B cell (primary cell): ENCODE measurements around the gene DPH1. TPM values are rescaled to one million over a fixed set of nuclear protein-coding genes. Genes with fewer than 3 reads are reported as not detected.

Experiments
- ATAC-seq: fragments of 200-7000 bp; cut with Tn5 transposase; one replicate; pipeline ENCODE4 v1.10.0; 2021; ENCODE audit warnings: low read depth, mild to moderate bottlenecking, moderate number of reproducible peaks, moderate library complexity
- CTCF ChIA-PET: fragments of 350-600 bp; sonication (Branson Sonifier 250); formaldehyde crosslinking; loops from one replicate; lab custom pipeline; 2021; ENCODE audit warnings: antibody characterized with exemption, inconsistent platforms; lab: Charles Lee
- POLR2A ChIA-PET: fragments of 350-600 bp; sonication (Branson Sonifier 250); formaldehyde crosslinking; loops from one replicate; lab custom pipeline; 2021; ENCODE audit warnings: antibody characterized with exemption; lab: Charles Lee
- DNase-seq: peaks from one replicate; pipeline ENCODE4 v3.0.0; 2013
- H2AFZ ChIP-seq: 2 replicates; pipeline ENCODE4 v1.6.1; 2012; ENCODE audit warnings: mild to moderate bottlenecking, low read depth, low read length; ENCODE audit not compliant: insufficient read depth, poor library complexity, severe bottlenecking
- H3K27ac ChIP-seq, 2 donors: 1 replicate in 1 of 2; 2 replicates in 1 of 2; pipeline ENCODE4 v1.5.1; 2012 to 2013; ENCODE audit warnings: low read length in 2 of 2, mild to moderate bottlenecking in 2 of 2, moderate library complexity in 1 of 2
- H3K27me3 ChIP-seq, 4 experiments: fragments of 200-600 bp in 1 of 4; sonication (generic) in 1 of 4; replicated peaks in 1 of 4; 1 replicate in 2 of 4; 2 replicates in 2 of 4; pipeline versions ENCODE4 v1.6.1 to v1.7.0; 2013 to 2016; ENCODE audit warnings: low read length in 3 of 4, mild to moderate bottlenecking in 2 of 4, mixed read lengths in 1 of 4, moderate library complexity in 1 of 4; ENCODE audit not compliant: insufficient read depth in 4 of 4, control insufficient read depth in 3 of 4; ENCODE audit errors: control extremely low read depth in 1 of 4
- H3K36me3 ChIP-seq, 2 experiments: replicated peaks in 1 of 2; 1 replicate in 1 of 2; 2 replicates in 1 of 2; pipeline versions ENCODE4 v1.6.1 to v1.7.1; 2013; ENCODE audit warnings: low read length in 1 of 2; ENCODE audit not compliant: insufficient read depth in 2 of 2, control insufficient read depth in 1 of 2; ENCODE audit errors: control extremely low read depth in 1 of 2, extremely low read depth in 1 of 2
- H3K4me1 ChIP-seq, 2 donors: fragments of 200-600 bp in 1 of 2; sonication (generic) in 1 of 2; 1 replicate in 1 of 2; 2 replicates in 1 of 2; pipeline versions ENCODE4 v1.5.1 to v1.6.1; 2013 to 2017; ENCODE audit warnings: low read length in 2 of 2; ENCODE audit not compliant: control insufficient read depth in 2 of 2, insufficient read depth in 2 of 2
- H3K4me2 ChIP-seq: replicated peaks from 2 replicates; pipeline ENCODE3; 2012; ENCODE audit warnings: mild to moderate bottlenecking, low read depth, low read length; ENCODE audit not compliant: poor library complexity, severe bottlenecking
- H3K4me3 ChIP-seq, 5 experiments: fragments of 200-600 bp in 1 of 5; sonication (generic) in 1 of 5; 1 replicate in 3 of 5; 2 replicates in 2 of 5; pipeline versions ENCODE4 v1.5.1 to v1.7.0; 2011 to 2016; ENCODE audit warnings: low read length in 4 of 5, mild to moderate bottlenecking in 4 of 5, low read depth in 2 of 5, control low read depth in 1 of 5, moderate library complexity in 1 of 5; ENCODE audit not compliant: insufficient read depth in 1 of 5; ENCODE audit errors: control extremely low read depth in 1 of 5, extremely low read depth in 1 of 5
- H3K79me2 ChIP-seq: fragments of 200-600 bp; sonication (generic); one replicate; pipeline ENCODE4 v1.6.0; 2016; ENCODE audit warnings: low read length; ENCODE audit not compliant: control insufficient read depth, insufficient read depth
- H3K9ac ChIP-seq: fragments of 200-600 bp; sonication (generic); 2 replicates; pipeline ENCODE4 v1.6.1; 2017; ENCODE audit warnings: mild to moderate bottlenecking, low read length, moderate library complexity
- H3K9me3 ChIP-seq, 3 donors: one replicate each; pipeline versions ENCODE4 v1.6.1 to v1.7.1; 2013; ENCODE audit warnings: low read length in 2 of 3; ENCODE audit not compliant: control insufficient read depth in 2 of 3, insufficient read depth in 1 of 3; ENCODE audit errors: control extremely low read depth in 1 of 3
- H4K20me1 ChIP-seq: 2 replicates; pipeline ENCODE4 v1.6.0; 2012; ENCODE audit warnings: mild to moderate bottlenecking, low read length; ENCODE audit not compliant: insufficient read depth, control insufficient read depth, poor library complexity, severe bottlenecking
- H3K27ac Mint-ChIP-seq: one replicate; pipeline ENCODE4 v1.8.0; 2021; ENCODE audit warnings: mixed read lengths
- H3K27me3 Mint-ChIP-seq: one replicate; pipeline ENCODE4 v1.8.0; 2021; ENCODE audit warnings: mixed read lengths
- H3K4me1 Mint-ChIP-seq: one replicate; pipeline ENCODE4 v1.8.0; 2021; ENCODE audit warnings: mixed read lengths
- H3K4me3 Mint-ChIP-seq: one replicate; pipeline ENCODE4 v1.8.0; 2021; ENCODE audit warnings: mixed read lengths
- H3K9me3 Mint-ChIP-seq: one replicate; pipeline ENCODE4 v1.8.0; 2022; ENCODE audit warnings: mixed read lengths; ENCODE audit not compliant: insufficient read depth
- CTCF ChIP-seq: fragments of 200-600 bp; IDR thresholded peaks from one replicate; pipeline ENCODE4 v1.8.0; 2022; ENCODE audit warnings: antibody characterized with exemption, mild to moderate bottlenecking
- EZH2 ChIP-seq: IDR thresholded peaks from 2 replicates; pipeline ENCODE4 v1.6.1; 2012; ENCODE audit warnings: borderline replicate concordance, low read depth, mild to moderate bottlenecking, moderate library complexity, low read length; ENCODE audit not compliant: insufficient read depth, poor library complexity, severe bottlenecking
- WGBS: methylation state at CpG from one replicate; pipeline ENCODE4 v1.1.5; 2013; ENCODE audit warnings: missing lambda C conversion rate; ENCODE audit not compliant: insufficient coverage; 5-methylcytosine and 5-hydroxymethylcytosine counted together
- intact Hi-C: fragments of 100-400 bp; cut with micrococcal nuclease; formaldehyde crosslinking; loops from one replicate; pipeline ENCODE4 v1.10.0; 2022
- polyA plus RNA-seq: library from polyadenylated mRNA; depleted of rRNA; stranded (reverse); fragments of >200 nt; gene quantifications from 2 replicates; pipeline ENCODE4 v1.2.3, GENCODE V29; 2012
- total RNA-seq, 2 donors: library from RNA; stranded (reverse); fragments of 120-200 nt in 1 of 2; gene quantifications; 1 replicate in 1 of 2; 2 replicates in 1 of 2; pipeline versions ENCODE4 v1.2.3 to v1.2.4, GENCODE V29; 2013 to 2022

Gene DPH1
- total and polyA plus RNA-seq, 2 donors (not counting 1 experiment from before 2014, with no cell fraction given) = 83.6 to 105 TPM

- H3K36me3 ChIP-seq = no peaks in the 10 kb centered on the region
- no peak overlapping the region for H3K27ac ChIP-seq
- peak overlapping the region in 3 of 5 experiments; percentile 43 to 50 (median 44) for H3K4me3 ChIP-seq
- peak overlapping the region; percentile 59 for H3K9ac ChIP-seq
- peak; percentile 86 for DNase-seq
- peak overlapping the region; percentile 13 for H2AFZ ChIP-seq
- TF ChIP-seq EZH2 (no peak), CTCF (peak; percentile 68)
- peak overlapping the region; percentile 80 for H3K4me3 Mint-ChIP-seq
- no peaks in the 10 kb centered on the region for H3K79me2 ChIP-seq
- CTCF ChIA-PET = interaction anchor here (0.7 to 8.1 kb wide), 15 partner anchors 15 to 403 kb away, joined by 3 to 330 read pairs (median 7); no protein-coding TSS in a partner anchor
- peaks cover 0 to 66% (median 17%) of the 10 kb centered on the region in 4 experiments for H3K27me3 ChIP-seq
- intact Hi-C loops = loop anchor here (1.0 to 10.0 kb wide), 6 partner anchors 117 to 299 kb away; partner anchors contain the start of genes SGSM2 and TSR1
- peaks cover 0 to 19% (median 0%) of the 10 kb centered on the region in 3 donors for H3K9me3 ChIP-seq
- H3K4me2 ChIP-seq = peak overlapping the region; percentile 95
- H3K4me1 ChIP-seq = peaks cover 55 to 75% of the 10 kb centered on the region in 2 donors
- peaks cover 38% of the 10 kb centered on the region for H4K20me1 ChIP-seq
- no peaks in the 10 kb centered on the region for H3K9me3 Mint-ChIP-seq
- no peak for ATAC-seq
- H3K27ac Mint-ChIP-seq = peak overlapping the region; percentile 6
- H3K27me3 Mint-ChIP-seq = peaks cover 7% of the 10 kb centered on the region
- WGBS = 2% methylated on average over 76 of the region's 84 CpGs
- POLR2A ChIA-PET = interaction anchor here (0.6 to 0.8 kb wide), 6 partner anchors 118 to 622 kb away, joined by 3 to 11 read pairs (median 5); no protein-coding TSS in a partner anchor
- peaks cover 37% of the 10 kb centered on the region for H3K4me1 Mint-ChIP-seq
Observed at GRCh38 chr17:2053380-2054261, 23.7 kb downstream of the DPH1 start.
